WI38 (cell line): ENCODE results near the gene MAP3K5.
"Not testable (repeated sequence)": the region's sequence is repeated elsewhere in the genome, so short reads cannot be mapped to it uniquely, and the experiment has no call there.

ENCODE experiments used
- H3K4me3 ChIP-seq: 2 replicates; pipeline ENCODE4 v1.5.1; 2011; ENCODE audit warnings: low read depth, mild to moderate bottlenecking, control low read depth, low read length
- TF ChIP-seq, protein P1 (sequence below): IDR thresholded peaks from 2 replicates; pipeline ENCODE4 v1.5.1; 2012; ENCODE audit warnings: low read depth, mild to moderate bottlenecking, control low read depth, low read length

MAP3K5 gene

DNA sequence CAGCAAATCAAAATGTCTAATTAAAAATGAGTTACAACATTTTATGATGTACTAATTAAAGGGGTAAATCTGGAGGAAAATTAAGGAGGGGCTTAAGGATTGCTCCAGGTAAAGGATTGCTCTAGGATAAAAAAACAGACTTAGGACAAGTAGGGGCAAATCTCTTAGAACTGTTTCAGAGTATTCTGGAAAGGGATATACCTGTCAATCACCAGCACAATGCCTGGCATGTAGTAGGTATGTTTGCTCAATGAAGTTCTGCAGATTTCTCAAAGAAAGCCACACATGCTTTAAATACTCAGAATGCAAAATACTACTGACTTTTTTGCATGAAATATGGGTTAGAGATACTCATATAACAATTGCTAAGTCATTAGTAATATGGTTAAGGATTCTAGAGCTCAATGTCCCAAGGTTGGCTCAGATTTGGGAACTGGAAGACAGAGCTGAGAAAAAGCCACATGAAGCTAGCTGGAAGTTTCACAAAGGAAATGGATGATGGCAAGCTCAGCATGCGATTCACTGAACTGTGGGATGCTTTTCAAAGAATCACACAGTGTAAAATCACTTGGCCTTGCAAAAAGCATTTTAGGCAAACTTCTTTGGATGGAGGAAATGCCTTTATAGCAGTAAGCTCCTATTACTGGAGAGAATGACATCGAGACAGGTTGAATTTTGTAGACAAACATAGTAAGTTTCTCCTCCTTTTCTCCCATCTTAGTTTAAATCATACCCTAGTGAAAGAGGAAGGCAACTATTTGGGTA lies 72.8 kb downstream of the MAP3K5 start:
- H3K4me3 ChIP-seq: no peak overlapping the region
- TF ChIP-seq, protein P1, sequence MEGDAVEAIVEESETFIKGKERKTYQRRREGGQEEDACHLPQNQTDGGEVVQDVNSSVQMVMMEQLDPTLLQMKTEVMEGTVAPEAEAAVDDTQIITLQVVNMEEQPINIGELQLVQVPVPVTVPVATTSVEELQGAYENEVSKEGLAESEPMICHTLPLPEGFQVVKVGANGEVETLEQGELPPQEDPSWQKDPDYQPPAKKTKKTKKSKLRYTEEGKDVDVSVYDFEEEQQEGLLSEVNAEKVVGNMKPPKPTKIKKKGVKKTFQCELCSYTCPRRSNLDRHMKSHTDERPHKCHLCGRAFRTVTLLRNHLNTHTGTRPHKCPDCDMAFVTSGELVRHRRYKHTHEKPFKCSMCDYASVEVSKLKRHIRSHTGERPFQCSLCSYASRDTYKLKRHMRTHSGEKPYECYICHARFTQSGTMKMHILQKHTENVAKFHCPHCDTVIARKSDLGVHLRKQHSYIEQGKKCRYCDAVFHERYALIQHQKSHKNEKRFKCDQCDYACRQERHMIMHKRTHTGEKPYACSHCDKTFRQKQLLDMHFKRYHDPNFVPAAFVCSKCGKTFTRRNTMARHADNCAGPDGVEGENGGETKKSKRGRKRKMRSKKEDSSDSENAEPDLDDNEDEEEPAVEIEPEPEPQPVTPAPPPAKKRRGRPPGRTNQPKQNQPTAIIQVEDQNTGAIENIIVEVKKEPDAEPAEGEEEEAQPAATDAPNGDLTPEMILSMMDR: no peak

DNA sequence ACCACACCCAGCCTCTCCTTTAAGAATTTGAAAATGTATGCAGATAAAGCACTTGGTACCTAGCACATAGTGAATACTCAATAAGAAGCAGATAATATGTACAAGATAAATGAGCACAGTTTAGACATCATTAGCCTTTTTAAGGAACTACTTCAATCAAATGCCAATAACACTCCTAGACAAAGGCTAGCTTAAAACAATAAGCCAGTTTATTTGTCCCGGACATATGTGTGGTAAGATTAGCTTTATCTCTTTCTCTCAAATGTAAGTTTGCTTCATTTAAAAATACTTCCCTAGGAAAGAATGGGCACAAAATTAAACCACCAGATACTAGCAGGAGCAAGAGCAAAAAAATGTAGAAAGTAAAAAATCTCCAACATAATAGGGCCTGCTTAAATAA lies 73.8 kb downstream of the MAP3K5 start:
- no peak overlapping the region for H3K4me3 ChIP-seq
- TF ChIP-seq, protein P1: no peak

DNA sequence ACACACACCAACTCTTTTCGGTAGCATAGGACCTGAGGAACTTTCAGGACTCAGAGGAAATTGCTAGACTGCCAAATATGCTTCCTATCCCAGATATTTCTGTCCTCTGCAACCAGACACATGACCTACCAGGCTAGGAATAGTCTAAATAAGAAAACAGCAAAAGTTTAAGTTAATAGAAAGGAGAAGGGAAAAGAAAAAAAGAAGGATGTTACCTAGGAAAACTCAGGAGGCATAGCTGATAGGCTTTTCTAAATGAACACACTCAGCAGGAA lies 74.6 kb downstream of the MAP3K5 start:
- H3K4me3 ChIP-seq: no peak overlapping the region

DNA sequence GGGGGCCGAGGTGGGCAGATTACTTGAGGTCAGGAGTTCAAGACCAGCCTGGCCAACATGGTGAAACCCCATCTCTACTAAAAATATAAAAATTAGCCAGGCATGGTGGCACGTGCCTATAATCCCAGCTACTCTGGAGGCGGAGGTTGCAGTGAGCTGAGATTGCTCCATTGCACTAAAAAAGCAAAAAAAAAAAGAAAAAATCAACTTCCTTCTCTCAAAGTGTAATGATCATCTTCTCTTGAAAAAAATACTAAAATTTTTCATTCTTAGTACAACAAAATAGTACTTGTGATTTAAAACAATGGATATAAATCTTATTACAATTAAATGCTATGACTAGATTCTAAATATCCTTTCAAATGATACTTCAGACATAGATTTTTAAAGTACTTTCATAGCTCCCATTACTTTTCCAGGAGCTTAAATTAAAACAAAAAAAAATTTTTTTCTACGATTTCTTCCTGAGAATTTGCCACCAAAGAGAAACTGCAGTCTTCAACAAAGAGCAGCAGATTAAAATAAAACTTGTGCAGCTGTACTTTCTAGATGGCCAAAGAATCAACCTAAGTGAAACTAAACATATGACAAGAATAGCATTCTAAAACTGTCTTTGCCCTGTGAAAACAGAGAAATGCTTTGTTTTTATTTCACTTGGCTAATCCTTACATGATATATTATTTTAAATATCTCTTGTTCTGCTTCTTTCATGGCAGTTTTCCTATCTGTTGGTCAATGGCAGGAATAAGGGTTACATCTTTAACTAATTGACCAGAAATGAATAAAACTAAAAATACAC lies 75.2 kb downstream of the MAP3K5 start:
- TF ChIP-seq, protein P1: no peak
- no peak overlapping the region for H3K4me3 ChIP-seq

More for the DNA sequence above, 74.6 kb downstream of the MAP3K5 start:
- TF ChIP-seq, protein P1: no peak

DNA sequence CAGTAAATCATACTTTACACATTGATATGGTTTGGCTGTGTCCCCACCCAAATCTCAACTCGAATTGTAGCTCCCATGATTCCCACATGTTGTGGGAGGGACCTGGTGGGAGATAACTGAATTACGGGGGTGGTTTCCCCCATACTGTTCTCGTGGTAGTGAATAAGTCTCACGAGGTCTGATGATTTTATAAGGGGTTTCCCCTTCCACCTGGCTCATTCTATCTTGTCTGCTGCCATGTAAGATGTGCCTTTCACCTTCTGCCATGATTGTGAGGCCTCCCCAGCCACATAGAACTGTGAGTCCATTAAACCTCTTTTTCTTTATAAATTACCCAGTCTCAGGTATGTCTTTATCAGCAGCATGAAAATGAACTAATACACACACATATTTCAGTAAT lies 79.6 kb downstream of the MAP3K5 start:
- not testable (repeated sequence) for H3K4me3 ChIP-seq

DNA sequence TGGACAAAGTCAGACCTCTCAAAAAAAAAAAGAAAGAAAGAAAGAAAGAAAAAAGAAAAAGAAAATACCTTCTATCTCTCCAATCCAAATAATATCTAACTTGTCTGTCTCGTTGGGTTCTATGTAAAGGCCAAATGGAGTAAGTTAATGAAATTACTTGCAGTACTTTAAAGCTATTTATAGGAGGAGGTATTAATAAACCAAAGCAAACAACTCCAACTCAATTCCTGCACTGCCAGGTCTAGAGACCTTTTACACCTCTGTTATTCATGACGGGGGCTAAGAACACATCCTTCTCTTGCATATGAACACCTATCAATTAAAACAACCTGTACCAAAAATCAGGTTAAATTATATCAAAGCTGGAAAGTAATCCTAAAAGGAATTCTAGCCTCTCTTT lies 80.6 kb downstream of the MAP3K5 start:
- no peak overlapping the region for H3K4me3 ChIP-seq
- TF ChIP-seq, protein P1: no peak

DNA sequence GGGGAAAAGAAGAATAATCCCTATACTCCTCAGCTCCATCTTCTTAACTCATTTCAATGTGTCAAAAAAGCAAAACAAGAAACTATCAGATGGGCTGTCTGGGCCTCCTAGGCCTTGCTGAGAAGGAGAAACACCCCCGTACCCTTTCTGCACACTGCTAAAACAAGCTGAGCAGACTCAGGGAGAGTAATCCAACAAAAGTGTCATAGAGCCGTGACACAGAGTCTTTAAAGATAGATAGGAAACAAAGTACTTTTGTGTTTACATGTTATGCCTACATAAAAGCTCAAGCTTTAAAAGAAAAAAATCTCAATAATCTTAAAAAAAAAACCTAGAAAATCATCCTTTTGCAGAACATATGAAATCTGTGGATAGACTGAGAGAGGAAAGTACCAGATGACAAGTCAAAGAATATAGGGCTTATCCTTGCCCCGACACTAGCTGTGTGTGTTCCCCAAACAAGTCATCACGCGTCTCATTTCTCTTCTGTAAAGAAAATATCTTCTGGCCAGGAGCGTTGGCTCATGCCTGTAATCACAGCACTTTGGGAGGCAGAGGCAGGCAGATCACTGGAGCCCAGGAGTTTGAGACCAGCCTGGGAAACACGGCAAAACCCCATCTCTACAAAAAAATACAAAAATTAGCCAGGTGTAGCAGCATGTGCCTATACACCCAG lies 81.3 kb downstream of the MAP3K5 start:
- TF ChIP-seq, protein P1: no peak

More for the DNA sequence above, 81.3 kb downstream of the MAP3K5 start:
- no peak overlapping the region for H3K4me3 ChIP-seq
